OCI-LY1 (cell line): Measurements from ENCODE around the gene UTP14C.

ENCODE experiments used
- EZH2 ChIP-seq: fragments of 200-600 bp; sonication (generic), shearing (Covaris generic); IDR thresholded peaks from 2 replicates; pipeline ENCODE4 v1.8.0; 2017; ENCODE audit warnings: borderline replicate concordance, mixed run types, mild to moderate bottlenecking, antibody characterized with exemption, low read length, moderate library complexity, mixed read lengths
- TF ChIP-seq, protein P1 (sequence below): fragments of 200-600 bp; sonication (generic), shearing (Covaris generic); IDR thresholded peaks from 2 replicates; pipeline ENCODE4 v1.5.1; 2017; ENCODE audit warnings: mild to moderate bottlenecking, antibody characterized with exemption, low read length, moderate library complexity, mixed read lengths

DNA sequence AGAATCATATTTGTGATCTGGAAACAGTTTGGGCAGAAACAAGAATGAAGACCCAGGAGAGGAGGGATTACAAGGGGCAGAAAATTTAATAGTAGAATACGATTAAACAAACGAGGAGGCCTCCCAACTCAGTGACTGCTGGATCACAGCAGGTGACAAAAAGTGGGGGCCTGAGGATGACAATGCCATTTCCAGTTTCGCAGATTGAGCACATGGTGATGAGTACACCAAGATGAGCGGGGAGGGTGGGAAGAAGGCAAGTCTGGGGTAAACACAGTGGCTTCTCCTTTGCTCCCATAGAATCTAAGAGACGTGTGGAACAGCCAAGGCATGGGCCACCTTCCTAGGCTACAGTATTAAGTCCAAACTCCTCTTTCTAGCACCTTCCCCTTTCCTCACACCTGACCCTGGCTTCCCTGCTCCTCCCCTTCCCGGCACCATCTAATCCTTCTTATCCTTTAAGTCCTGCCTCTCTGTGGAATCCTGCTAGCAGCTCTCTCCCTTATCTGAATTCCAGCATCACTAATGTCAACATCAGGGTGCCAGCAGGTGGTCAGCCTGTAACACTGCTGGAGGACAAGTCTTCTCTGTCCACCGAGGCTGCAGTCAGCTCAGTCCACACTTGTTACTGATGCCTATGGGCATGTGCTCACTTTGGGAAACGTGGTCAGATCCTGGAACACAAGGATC is 26.7 kb upstream of the UTP14C start:
- TF ChIP-seq, protein P1, sequence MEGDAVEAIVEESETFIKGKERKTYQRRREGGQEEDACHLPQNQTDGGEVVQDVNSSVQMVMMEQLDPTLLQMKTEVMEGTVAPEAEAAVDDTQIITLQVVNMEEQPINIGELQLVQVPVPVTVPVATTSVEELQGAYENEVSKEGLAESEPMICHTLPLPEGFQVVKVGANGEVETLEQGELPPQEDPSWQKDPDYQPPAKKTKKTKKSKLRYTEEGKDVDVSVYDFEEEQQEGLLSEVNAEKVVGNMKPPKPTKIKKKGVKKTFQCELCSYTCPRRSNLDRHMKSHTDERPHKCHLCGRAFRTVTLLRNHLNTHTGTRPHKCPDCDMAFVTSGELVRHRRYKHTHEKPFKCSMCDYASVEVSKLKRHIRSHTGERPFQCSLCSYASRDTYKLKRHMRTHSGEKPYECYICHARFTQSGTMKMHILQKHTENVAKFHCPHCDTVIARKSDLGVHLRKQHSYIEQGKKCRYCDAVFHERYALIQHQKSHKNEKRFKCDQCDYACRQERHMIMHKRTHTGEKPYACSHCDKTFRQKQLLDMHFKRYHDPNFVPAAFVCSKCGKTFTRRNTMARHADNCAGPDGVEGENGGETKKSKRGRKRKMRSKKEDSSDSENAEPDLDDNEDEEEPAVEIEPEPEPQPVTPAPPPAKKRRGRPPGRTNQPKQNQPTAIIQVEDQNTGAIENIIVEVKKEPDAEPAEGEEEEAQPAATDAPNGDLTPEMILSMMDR: no peak
- TF ChIP-seq EZH2: no peak
